Skeletal muscle tissue (tissue), 1 donor: ENCODE results near the gene FAM174B. TPM values are rescaled to one million over a fixed set of nuclear protein-coding genes. Genes with fewer than 3 reads are reported as not detected.

Experiments used
- total RNA-seq: library from RNA; depleted of rRNA; stranded (reverse); fragments of >200 nt; gene quantifications from one replicate; pipeline ENCODE4 v1.2.3, GENCODE V29; 2014

The FAM174B gene
- total RNA-seq, 1 donor from 2014 or later: 8.4 TPM

Other genes starting within 250 kb of the FAM174B start
- gene CHD2, start 244.5 kb upstream of the FAM174B start, total RNA-seq: 105 TPM